Smooth muscle cell (in vitro differentiated cells): Measurements from ENCODE around the gene KRT15. TPM values are rescaled to one million over a fixed set of nuclear protein-coding genes. Genes with fewer than 3 reads are reported as not detected.

Experiments used
- DNase-seq: peaks from one replicate; lab custom pipeline; 2025; ENCODE audit not compliant: unreplicated experiment; lab: John Stamatoyannopoulos, UW
- H2AFZ ChIP-seq: fragments of 200-600 bp; sonication (generic); 2 replicates; pipeline ENCODE4 v1.6.0; 2016; ENCODE audit warnings: antibody characterized with exemption, low read depth, mild to moderate bottlenecking
- H3F3A ChIP-seq: fragments of 200-600 bp; sonication (generic); 2 replicates; pipeline ENCODE4 v1.6.0; 2017; ENCODE audit warnings: antibody characterized with exemption, low read depth
- H3K27ac ChIP-seq: fragments of 200-600 bp; sonication (generic); 2 replicates; pipeline ENCODE4 v1.5.1; 2016; ENCODE audit warnings: low read depth, mild to moderate bottlenecking
- H3K27me3 ChIP-seq: fragments of 200-600 bp; sonication (generic); 2 replicates; pipeline ENCODE4 v1.6.1; 2016; ENCODE audit warnings: low read depth, mild to moderate bottlenecking
- H3K36me3 ChIP-seq: fragments of 200-600 bp; sonication (generic); 2 replicates; pipeline ENCODE4 v1.5.1; 2016; ENCODE audit warnings: low read depth
- H3K4me1 ChIP-seq: fragments of 200-600 bp; sonication (generic); 2 replicates; pipeline ENCODE4 v1.5.1; 2016; ENCODE audit warnings: low read depth
- H3K4me2 ChIP-seq: fragments of 200-600 bp; sonication (generic); 2 replicates; pipeline ENCODE4 v1.6.0; 2016; ENCODE audit warnings: mild to moderate bottlenecking
- H3K4me3 ChIP-seq: fragments of 200-600 bp; sonication (generic); 2 replicates; pipeline ENCODE4 v1.5.1; 2016; ENCODE audit warnings: mild to moderate bottlenecking
- H3K79me2 ChIP-seq: fragments of 200-600 bp; sonication (generic); 2 replicates; pipeline ENCODE4 v1.6.0; 2016; ENCODE audit warnings: low read depth, mild to moderate bottlenecking
- H3K9ac ChIP-seq: fragments of 200-600 bp; sonication (generic); 2 replicates; pipeline ENCODE4 v1.6.0; 2016; ENCODE audit warnings: low read depth
- H3K9me3 ChIP-seq: fragments of 200-600 bp; sonication (generic); replicated peaks from 2 replicates; pipeline ENCODE4 v1.5.1; 2016; ENCODE audit warnings: low read depth
- H4K20me1 ChIP-seq: fragments of 200-600 bp; sonication (generic); 2 replicates; pipeline ENCODE4 v1.6.0; 2016; ENCODE audit warnings: low read depth
- WGBS: methylation state at CpG from one replicate; pipeline ENCODE4 v1.1.7; 2016; ENCODE audit warnings: low lambda C conversion rate; 5-methylcytosine and 5-hydroxymethylcytosine counted together
- polyA plus RNA-seq: library from polyadenylated mRNA; unstranded; fragments of >200 nt; fragmentation: Nextera tagmentation; extraction: Ambion mirVana; gene quantifications from 2 replicates; pipeline ENCODE4 v1.2.1, GENCODE V29; 2016
- total RNA-seq: library from RNA; depleted of rRNA; stranded (reverse); fragments of >200 nt; gene quantifications from 2 replicates; pipeline ENCODE4 v1.2.3, GENCODE V29; 2014
- TF ChIP-seq, protein P1 (sequence below): fragments of 200-600 bp; sonication (generic); IDR thresholded peaks from 2 replicates; pipeline ENCODE4 v1.5.1; 2017; ENCODE audit warnings: borderline replicate concordance, mild to moderate bottlenecking, antibody characterized with exemption; ENCODE audit not compliant: insufficient read depth, poor library complexity, severe bottlenecking

The KRT15 gene
- total and polyA plus RNA-seq, 2 experiments from 2014 or later = 0.93 to 1.7 TPM

DNA sequence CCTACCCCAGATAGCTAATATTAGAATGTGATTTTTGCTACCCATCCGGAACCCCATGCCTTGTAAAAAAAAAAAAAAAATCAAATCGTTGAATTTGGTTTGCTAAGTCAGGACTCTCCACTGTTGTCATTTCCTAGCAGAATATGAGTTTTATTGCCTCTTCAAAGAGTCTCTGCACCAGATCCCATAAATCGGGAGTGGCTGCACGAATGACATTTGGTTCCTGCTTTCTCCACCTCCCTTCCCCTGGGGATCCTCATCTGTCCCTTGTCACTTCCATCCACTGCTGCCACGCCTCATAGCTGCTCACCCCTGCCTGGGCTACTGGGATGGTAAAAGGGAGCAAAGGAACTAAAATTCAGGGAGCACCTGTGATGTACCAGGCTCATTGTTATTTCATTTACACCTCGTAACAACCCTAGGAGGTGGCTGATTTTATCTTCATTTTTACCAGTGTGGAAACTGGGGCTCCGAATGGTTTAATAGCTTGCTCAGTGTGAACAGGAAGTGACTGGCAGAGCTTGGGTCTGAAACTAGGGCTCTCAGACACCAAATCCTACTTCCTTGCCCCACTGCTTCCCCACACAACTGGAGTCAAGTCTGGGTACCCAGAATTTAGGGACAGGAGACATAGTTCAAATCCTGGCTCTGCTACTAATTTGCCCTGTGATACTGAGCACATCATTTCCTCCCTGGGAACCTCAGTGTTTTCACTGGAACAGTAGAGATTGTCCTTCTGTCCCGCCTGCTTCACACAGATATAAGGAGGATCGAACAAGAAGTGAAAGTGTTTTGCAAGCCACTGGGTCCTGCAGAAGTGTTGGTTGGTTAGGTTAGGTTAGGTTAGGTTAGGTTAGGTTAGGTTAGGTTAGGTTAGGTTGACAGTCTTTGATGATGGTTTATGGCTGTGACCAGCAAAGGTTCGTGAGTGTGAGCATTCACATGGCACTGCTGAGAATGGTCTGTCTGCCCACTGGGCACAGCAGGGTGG is 28.4 kb downstream of the KRT15 start:
- Histone ChIP-seq H3K9me3 (no peaks in the 10 kb centered on the region), H3K27me3 (no peaks in the 10 kb centered on the region), H3K4me3 (no peak overlapping the region), H3K4me2 (no peak overlapping the region), H3K4me1 (no peaks in the 10 kb centered on the region), H3K27ac (no peak overlapping the region), H3K79me2 (no peaks in the 10 kb centered on the region), H3K9ac (no peak overlapping the region), H3F3A (no peaks in the 10 kb centered on the region), H3K36me3 (no peaks in the 10 kb centered on the region), H4K20me1 (no peaks in the 10 kb centered on the region), H2AFZ (no peak overlapping the region)
- DNase-seq = no peak
- TF ChIP-seq, protein P1, sequence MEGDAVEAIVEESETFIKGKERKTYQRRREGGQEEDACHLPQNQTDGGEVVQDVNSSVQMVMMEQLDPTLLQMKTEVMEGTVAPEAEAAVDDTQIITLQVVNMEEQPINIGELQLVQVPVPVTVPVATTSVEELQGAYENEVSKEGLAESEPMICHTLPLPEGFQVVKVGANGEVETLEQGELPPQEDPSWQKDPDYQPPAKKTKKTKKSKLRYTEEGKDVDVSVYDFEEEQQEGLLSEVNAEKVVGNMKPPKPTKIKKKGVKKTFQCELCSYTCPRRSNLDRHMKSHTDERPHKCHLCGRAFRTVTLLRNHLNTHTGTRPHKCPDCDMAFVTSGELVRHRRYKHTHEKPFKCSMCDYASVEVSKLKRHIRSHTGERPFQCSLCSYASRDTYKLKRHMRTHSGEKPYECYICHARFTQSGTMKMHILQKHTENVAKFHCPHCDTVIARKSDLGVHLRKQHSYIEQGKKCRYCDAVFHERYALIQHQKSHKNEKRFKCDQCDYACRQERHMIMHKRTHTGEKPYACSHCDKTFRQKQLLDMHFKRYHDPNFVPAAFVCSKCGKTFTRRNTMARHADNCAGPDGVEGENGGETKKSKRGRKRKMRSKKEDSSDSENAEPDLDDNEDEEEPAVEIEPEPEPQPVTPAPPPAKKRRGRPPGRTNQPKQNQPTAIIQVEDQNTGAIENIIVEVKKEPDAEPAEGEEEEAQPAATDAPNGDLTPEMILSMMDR = no peak
- 76% methylated on average over 10 of the region's 10 CpGs for WGBS

DNA sequence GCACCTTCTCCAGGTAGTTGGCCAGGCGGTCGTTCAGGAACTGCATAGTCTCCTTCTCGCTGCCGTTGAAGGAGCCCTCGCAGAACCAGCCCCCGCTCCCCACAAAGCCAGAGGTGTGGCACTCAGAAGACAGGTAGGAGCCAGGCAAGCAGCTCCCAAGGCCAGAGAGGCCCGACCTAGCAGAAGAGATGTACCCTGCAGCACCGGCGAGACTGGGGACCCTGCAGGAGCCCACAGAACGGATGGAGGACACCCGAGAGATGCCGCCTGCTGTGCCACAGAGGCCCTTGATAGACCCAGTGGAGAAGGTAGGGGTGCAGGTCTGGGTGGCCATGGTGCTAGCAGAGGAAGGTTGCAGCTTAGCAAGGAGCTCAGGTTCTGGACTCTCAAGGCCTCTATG is 29.2 kb downstream of the KRT15 start, which contains the start of gene KRT36:
KRT36 (minus strand) TSS at position 380 of the 400 bp plus-strand sequence; CDS start at position 334, 46 bp downstream.
- Histone ChIP-seq H3K79me2 (no peaks in the 10 kb centered on the region), H2AFZ (no peak within 1 kb of the TSS), H3K27ac (no peak within 1 kb of the TSS), H3K36me3 (no peaks in the 10 kb centered on the region), H3K9ac (no peak within 1 kb of the TSS), H3F3A (no peaks in the 10 kb centered on the region), H3K9me3 (no peaks in the 10 kb centered on the region), H3K4me1 (no peaks in the 10 kb centered on the region), H4K20me1 (no peaks in the 10 kb centered on the region), H3K4me2 (no peak within 1 kb of the TSS), H3K4me3 (no peak within 1 kb of the TSS), H3K27me3 (no peaks in the 10 kb centered on the region)
- DNase-seq = no peak
- 96% methylated on average over 12 of the region's 12 CpGs for WGBS
- TF ChIP-seq, protein P1 = no peak

DNA sequence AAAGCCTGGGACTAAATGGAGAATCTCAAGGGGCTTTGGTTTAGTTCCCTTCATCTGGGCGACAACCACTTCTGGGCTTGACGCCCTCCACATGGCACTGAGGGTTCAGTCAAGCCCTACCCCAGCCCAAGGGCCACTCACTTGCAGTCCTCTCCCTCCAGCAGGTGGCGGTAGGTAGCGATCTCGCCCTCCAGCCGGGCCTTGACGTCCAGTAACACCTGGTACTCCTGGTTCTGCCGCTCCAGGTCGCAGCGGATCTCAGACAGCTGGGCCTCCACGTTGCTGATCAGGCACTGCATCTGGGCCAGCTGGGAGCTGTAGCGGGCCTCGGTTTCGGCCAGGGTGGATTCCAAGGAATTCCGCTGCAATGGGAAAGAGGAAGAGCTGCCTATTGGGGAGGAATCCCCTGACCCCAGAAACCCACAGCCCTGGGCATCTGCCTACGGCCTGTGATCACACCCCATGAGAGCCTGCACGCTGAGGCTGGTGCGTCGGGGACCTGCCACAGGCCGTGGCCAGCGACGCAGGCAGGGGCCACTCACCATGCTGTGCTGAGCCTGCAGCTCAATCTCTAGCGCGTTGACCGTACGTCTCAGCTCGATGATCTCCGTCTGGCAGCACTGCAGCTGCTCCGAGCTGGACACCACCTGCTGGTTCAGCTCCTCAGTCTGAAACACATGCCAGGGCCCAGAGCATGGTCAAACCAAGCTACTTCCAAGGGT is 31.7 kb downstream of the KRT15 start:
- no peak overlapping the region for H3K4me2 ChIP-seq
- no peaks in the 10 kb centered on the region for H4K20me1 ChIP-seq
- H3K9me3 ChIP-seq = no peaks in the 10 kb centered on the region
- H3K4me3 ChIP-seq = no peak overlapping the region
- no peak overlapping the region for H3K9ac ChIP-seq
- H3K27me3 ChIP-seq = no peaks in the 10 kb centered on the region
- DNase-seq = no peak
- WGBS = 64% methylated on average over 28 of the region's 29 CpGs
- H3K4me1 ChIP-seq = no peaks in the 10 kb centered on the region
- no peak overlapping the region for H2AFZ ChIP-seq
- TF ChIP-seq, protein P1 = peak; percentile 42
- no peaks in the 10 kb centered on the region for H3K79me2 ChIP-seq
- no peak overlapping the region for H3K27ac ChIP-seq
- no peaks in the 10 kb centered on the region for H3K36me3 ChIP-seq
- H3F3A ChIP-seq = no peaks in the 10 kb centered on the region
